IMR-90 (cell line): ENCODE data around the gene CDR2. TPM values are rescaled to one million over a fixed set of nuclear protein-coding genes. Genes with fewer than 3 reads are reported as not detected.

Source experiments
- ATAC-seq: fragments of 200-7000 bp; cut with Tn5 transposase; 2 replicates; pipeline ENCODE4 v1.9.1; 2020; ENCODE audit warnings: low read depth, mild to moderate bottlenecking, moderate library complexity
- BruUV-seq: library from RNA; stranded (reverse); fragments of 400-500 nt; replicated peaks from 2 replicates; lab custom pipeline; 2021; lab: Mats Ljungman, UMichigan
- CTCF ChIA-PET: fragments of 300-600 bp; formaldehyde crosslinking; extraction: SDS; loops from one replicate; lab custom pipeline; 2021; ENCODE audit warnings: antibody characterized with exemption; lab: Yijun Ruan, JAX
- POLR2A ChIA-PET: fragments of 300-600 bp; sonication (Branson Sonifier 250); formaldehyde crosslinking; loops from one replicate; lab custom pipeline; 2022; ENCODE audit warnings: antibody characterized with exemption; ENCODE audit not compliant: unreplicated experiment; lab: Charles Lee
- DNase-seq: peaks from one replicate; pipeline ENCODE4 v3.0.0; 2013
- H2AFZ ChIP-seq: replicated peaks from 2 replicates; pipeline ENCODE3; 2013; ENCODE audit warnings: low read length, mild to moderate bottlenecking; ENCODE audit not compliant: poor library complexity
- H2AK5ac ChIP-seq: 2 replicates; pipeline ENCODE4 v1.6.1; 2013; ENCODE audit warnings: low read depth, low read length, inconsistent platforms
- H2AK9ac ChIP-seq: replicated peaks from 2 replicates; pipeline ENCODE3; 2013; ENCODE audit warnings: mild to moderate bottlenecking, low read depth, low read length, moderate library complexity; ENCODE audit not compliant: poor library complexity
- H2BK120ac ChIP-seq: 2 replicates; pipeline ENCODE4 v1.6.1; 2013; ENCODE audit warnings: low read depth, low read length, inconsistent platforms
- H2BK15ac ChIP-seq: 3 replicates; pipeline ENCODE4 v1.6.1; 2013; ENCODE audit warnings: low read depth, low read length, inconsistent platforms
- H2BK20ac ChIP-seq: 2 replicates; pipeline ENCODE4 v1.6.1; 2013; ENCODE audit warnings: low read depth, mild to moderate bottlenecking, inconsistent platforms, low read length, moderate library complexity
- H2BK5ac ChIP-seq: 2 replicates; pipeline ENCODE4 v1.6.1; 2013; ENCODE audit warnings: mild to moderate bottlenecking, low read depth, low read length, inconsistent platforms; ENCODE audit not compliant: poor library complexity, severe bottlenecking
- H3K14ac ChIP-seq: replicated peaks from 2 replicates; pipeline ENCODE4 v1.6.1; 2013; ENCODE audit warnings: low read depth, low read length, inconsistent platforms
- H3K18ac ChIP-seq: 2 replicates; pipeline ENCODE4 v1.6.1; 2013; ENCODE audit warnings: low read depth, low read length, control low read depth
- H3K23ac ChIP-seq: 2 replicates; pipeline ENCODE4 v1.6.1; 2013; ENCODE audit warnings: low read depth, low read length, inconsistent platforms
- H3K27ac ChIP-seq: 2 replicates; pipeline ENCODE4 v1.5.1; 2013; ENCODE audit warnings: mild to moderate bottlenecking, control low read depth, low read length; ENCODE audit not compliant: insufficient read depth
- H3K27me3 ChIP-seq: 2 replicates; pipeline ENCODE4 v1.6.1; 2013; ENCODE audit warnings: low read length; ENCODE audit not compliant: control insufficient read depth, insufficient read depth
- H3K36me3 ChIP-seq: 2 replicates; pipeline ENCODE4 v1.6.1; 2013; ENCODE audit warnings: low read length, mixed read lengths; ENCODE audit not compliant: control insufficient read depth, insufficient read depth
- H3K4ac ChIP-seq: 2 replicates; pipeline ENCODE4 v1.6.1; 2013; ENCODE audit warnings: low read depth, low read length, inconsistent platforms
- H3K4me1 ChIP-seq: 2 replicates; pipeline ENCODE4 v1.6.1; 2013; ENCODE audit warnings: low read length, mixed read lengths; ENCODE audit not compliant: control insufficient read depth, insufficient read depth
- H3K4me2 ChIP-seq: 2 replicates; pipeline ENCODE4 v1.6.1; 2013; ENCODE audit warnings: low read depth, mild to moderate bottlenecking, control low read depth, low read length, moderate library complexity
- H3K4me3 ChIP-seq: 2 replicates; pipeline ENCODE4 v1.5.1; 2013; ENCODE audit warnings: low read depth, mild to moderate bottlenecking, control low read depth, low read length, moderate library complexity; ENCODE audit not compliant: insufficient read depth
- H3K56ac ChIP-seq: 2 replicates; pipeline ENCODE4 v1.6.1; 2013; ENCODE audit warnings: low read length, inconsistent platforms; ENCODE audit not compliant: insufficient read depth; ENCODE audit errors: extremely low read depth
- H3K79me1 ChIP-seq, 2 experiments: 2 replicates each; pipeline ENCODE4 v1.6.1; 2013; ENCODE audit warnings: low read length in 2 of 2, inconsistent platforms in 1 of 2, low read depth in 1 of 2
- H3K9ac ChIP-seq: 2 replicates; pipeline ENCODE4 v1.6.1; 2013; ENCODE audit warnings: low read depth, low read length, control low read depth
- H3K9me1 ChIP-seq: 2 replicates; pipeline ENCODE4 v1.6.1; 2013; ENCODE audit warnings: low read length, inconsistent platforms; ENCODE audit not compliant: insufficient read depth
- H3K9me3 ChIP-seq: 2 replicates; pipeline ENCODE4 v1.6.1; 2013; ENCODE audit warnings: low read length; ENCODE audit not compliant: control insufficient read depth, insufficient read depth
- H4K20me1 ChIP-seq: 2 replicates; pipeline ENCODE4 v1.6.1; 2013; ENCODE audit warnings: low read length, inconsistent platforms; ENCODE audit not compliant: insufficient read depth
- H4K5ac ChIP-seq: 2 replicates; pipeline ENCODE4 v1.6.1; 2013; ENCODE audit warnings: mild to moderate bottlenecking, low read depth, low read length, control low read depth
- H4K8ac ChIP-seq, 2 experiments: 2 replicates each; pipeline ENCODE4 v1.6.1; 2013; ENCODE audit warnings: low read depth in 2 of 2, low read length in 2 of 2, control low read depth in 1 of 2, inconsistent platforms in 1 of 2
- H4K91ac ChIP-seq: 2 replicates; pipeline ENCODE4 v1.6.1; 2013; ENCODE audit warnings: low read depth, low read length, inconsistent platforms; ENCODE audit not compliant: insufficient read depth
- BHLHE40 ChIP-seq: fragments of 150-350 bp; IDR thresholded peaks from 2 replicates; pipeline ENCODE4 v1.6.1; 2016; ENCODE audit warnings: mild to moderate bottlenecking, low read depth, low read length
- CEBPB ChIP-seq: IDR thresholded peaks from 2 replicates; pipeline ENCODE4 v1.6.1; 2012; ENCODE audit warnings: low read depth, low read length, improper control_type of control experiment
- CHD1 ChIP-seq: IDR thresholded peaks from 2 replicates; pipeline ENCODE4 v1.6.1; 2012; ENCODE audit warnings: low read depth, low read length, improper control_type of control experiment
- ELK1 ChIP-seq: fragments of 150-350 bp; IDR thresholded peaks from 2 replicates; pipeline ENCODE4 v1.6.1; 2016; ENCODE audit warnings: low read depth, mild to moderate bottlenecking, low read length, moderate library complexity, borderline replicate concordance
- FOS ChIP-seq: fragments of 150-350 bp; IDR thresholded peaks from 2 replicates; pipeline ENCODE4 v1.6.1; 2016; ENCODE audit warnings: low read depth, low read length
- MAFK ChIP-seq: IDR thresholded peaks from 2 replicates; pipeline ENCODE4 v1.6.1; 2012; ENCODE audit warnings: low read depth, low read length, improper control_type of control experiment
- MAZ ChIP-seq: IDR thresholded peaks from 2 replicates; pipeline ENCODE4 v1.6.1; 2012; ENCODE audit warnings: low read depth, mild to moderate bottlenecking, low read length, improper control_type of control experiment, moderate library complexity, borderline replicate concordance
- MXI1 ChIP-seq: IDR thresholded peaks from 2 replicates; pipeline ENCODE4 v1.6.1; 2012; ENCODE audit warnings: low read depth, mild to moderate bottlenecking, low read length, moderate library complexity, borderline replicate concordance
- NFE2L2 ChIP-seq: fragments of 150-350 bp; IDR thresholded peaks from 2 replicates; pipeline ENCODE4 v1.6.1; 2016; ENCODE audit warnings: low read depth, mild to moderate bottlenecking, low read length
- POLR2A ChIP-seq: IDR thresholded peaks from 2 replicates; pipeline ENCODE4 v1.6.1; 2012; ENCODE audit warnings: mild to moderate bottlenecking, low read depth, low read length
- RAD21 ChIP-seq: IDR thresholded peaks from 2 replicates; pipeline ENCODE4 v1.6.1; 2012; ENCODE audit warnings: low read length, improper control_type of control experiment
- RCOR1 ChIP-seq: IDR thresholded peaks from 2 replicates; pipeline ENCODE4 v1.6.1; 2012; ENCODE audit warnings: mild to moderate bottlenecking, low read length, improper control_type of control experiment; ENCODE audit not compliant: insufficient replicate concordance
- RFX5 ChIP-seq: IDR thresholded peaks from 2 replicates; pipeline ENCODE4 v1.8.0; 2012; ENCODE audit warnings: low read depth, mild to moderate bottlenecking, low read length, moderate library complexity
- SMC3 ChIP-seq: fragments of 150-350 bp; IDR thresholded peaks from 2 replicates; pipeline ENCODE4 v1.6.1; 2016; ENCODE audit warnings: low read depth, mild to moderate bottlenecking, antibody characterized with exemption, low read length, moderate library complexity
- USF2 ChIP-seq: fragments of 150-350 bp; IDR thresholded peaks from 2 replicates; pipeline ENCODE4 v1.6.1; 2017; ENCODE audit warnings: mild to moderate bottlenecking, antibody characterized with exemption, low read length, low read depth
- WGBS, 2 experiments: methylation state at CpG; one replicate each; pipeline versions ENCODE4 v1.1.5 to v1.1.7; 2013; ENCODE audit warnings: missing lambda C conversion rate in 2 of 2; ENCODE audit not compliant: insufficient read length in 1 of 2; ENCODE audit errors: extremely low coverage in 2 of 2; 5-methylcytosine and 5-hydroxymethylcytosine counted together
- dilution Hi-C: fragments of 300-500 bp; cut with HindIII; formaldehyde crosslinking; loops from one replicate; pipeline ENCODE4 v1.14.3; 2018; ENCODE audit warnings: low sequenced_read_pairs; ENCODE audit not compliant: unreplicated experiment
- in situ Hi-C: fragments of 300-500 bp; cut with MboI; formaldehyde crosslinking; loops from 3 replicates; pipeline ENCODE4 v1.14.3; 2019; ENCODE audit warnings: low sequenced_read_pairs, inconsistent platforms, mixed read lengths
- intact Hi-C: fragments of 100-400 bp; cut with micrococcal nuclease; formaldehyde crosslinking; loops from 2 replicates; pipeline ENCODE4 v1.10.0; 2022
- polyA plus RNA-seq, 3 experiments: library from polyadenylated mRNA; depleted of rRNA; stranded (reverse); fragments of >200 nt; gene quantifications; 2 replicates each; pipeline ENCODE4 v1.2.3, GENCODE V29; 2012; ENCODE audit warnings: low replicate concordance in 1 of 3
- total RNA-seq: library from RNA; depleted of rRNA; stranded (reverse); fragments of >200 nt; gene quantifications from 2 replicates; pipeline ENCODE4 v1.2.3, GENCODE V29; 2012

CDR2 gene
- total and polyA plus RNA-seq, 2 of the 4 experiments (the other 2 are of a cell fraction), result 37.7 to 48.4 TPM

GRCh38 chr16:22297114-22297870 lies 77.1 kb downstream of the CDR2 start, which contains the start of gene POLR3E:
POLR3E (plus strand) TSS chr16:22297409; CDS start chr16:22302969, 5,560 bp downstream.
- no peak within 1 kb of the TSS for H2BK120ac ChIP-seq
- H3K79me1 ChIP-seq, result peaks cover 3 to 40% of the 10 kb centered on the region in 2 experiments; a peak in 2 of 4 replicates
- 0% methylated on average over 42 of the region's 76 CpGs; no CpG with 5 or more reads in 1 of the 2 experiments for WGBS, 2 experiments
- H3K9me3 ChIP-seq, result no peaks in the 10 kb centered on the region
- intact Hi-C loops (loop anchor here (1.0 to 10.0 kb wide), 5 partner anchors 91 to 295 kb away; partner anchors contain the start of genes EEF2K and PDZD9), in situ Hi-C loops (loop anchor here (5.0 to 10.0 kb wide), 2 partner anchors 95 to 292 kb away; partner anchors contain the start of genes MOSMO and PDZD9), dilution Hi-C loops (no loop called here)
- peak within 1 kb of the TSS; percentile 31 for H3K23ac ChIP-seq
- H3K4me2 ChIP-seq, result peak within 1 kb of the TSS; percentile 91
- peak within 1 kb of the TSS; percentile 34; the same call in 1 of the 2 replicates for H4K91ac ChIP-seq
- no TSS peak for BruUV-seq
- peaks cover 3% of the 10 kb centered on the region; the same call in 1 of the 2 replicates for H3K36me3 ChIP-seq
- H4K8ac ChIP-seq, result peak within 1 kb of the TSS in 1 of 2 experiments; percentile 78; a peak in 2 of 4 replicates
- H4K5ac ChIP-seq, result no peak within 1 kb of the TSS
- peak within 1 kb of the TSS; percentile 98 for H2AK9ac ChIP-seq
- peak within 1 kb of the TSS; percentile 82 for H3K4ac ChIP-seq
- H2BK15ac ChIP-seq, result no peak within 1 kb of the TSS
- H3K27ac ChIP-seq, result peak within 1 kb of the TSS; percentile 80
- peak; percentile 95 for DNase-seq
- peak within 1 kb of the TSS; percentile 61 for H3K56ac ChIP-seq
- H2AK5ac ChIP-seq, result peak within 1 kb of the TSS; percentile 44
- ChIA-PET POLR2A (interaction anchor here (0.6 kb wide), 1 partner anchor 11 kb away, joined by 3 read pairs; no protein-coding TSS in a partner anchor), CTCF (interaction anchor here (0.5 to 0.7 kb wide), 4 partner anchors 91 to 1264 kb away, joined by 3 to 5 read pairs (median 4); partner anchors contain the start of gene EEF2K)
- H2BK20ac ChIP-seq, result no peak within 1 kb of the TSS
- ATAC-seq, result peak; percentile 93
- H3K4me1 ChIP-seq, result peaks cover 2% of the 10 kb centered on the region; the same call in 1 of the 2 replicates
- no peak within 1 kb of the TSS for H3K18ac ChIP-seq
- peak within 1 kb of the TSS; percentile 71 for H2BK5ac ChIP-seq
- H3K27me3 ChIP-seq, result no peaks in the 10 kb centered on the region
- peak within 1 kb of the TSS; percentile 94 for H2AFZ ChIP-seq
- H3K9me1 ChIP-seq, result peaks cover 2% of the 10 kb centered on the region; the same call in 1 of the 2 replicates
- H3K4me3 ChIP-seq, result peak within 1 kb of the TSS; percentile 75
- H4K20me1 ChIP-seq, result peaks cover 40% of the 10 kb centered on the region
- peak within 1 kb of the TSS; percentile 72 for H3K9ac ChIP-seq
- peak within 1 kb of the TSS; percentile 30; the same call in 1 of the 2 replicates for H3K14ac ChIP-seq
- peak; percentile 59 for TF ChIP-seq SMC3
- TF ChIP-seq NFE2L2, result peak; percentile 32; the same call in 1 of the 2 replicates
- TF ChIP-seq BHLHE40, result peak; percentile 70
- no peak for TF ChIP-seq MAFK
- no peak for TF ChIP-seq ELK1
- no peak for TF ChIP-seq RFX5
- TF ChIP-seq CHD1, result no peak; the same call in 1 of the 2 replicates
- TF ChIP-seq MAZ, result peak; percentile 91
- no peak for TF ChIP-seq RCOR1
- peak; percentile 64; the same call in 1 of the 2 replicates for TF ChIP-seq POLR2A
- peak; percentile 84 for TF ChIP-seq RAD21
- no peak for TF ChIP-seq CEBPB
- TF ChIP-seq MXI1, result peak; percentile 94
- TF ChIP-seq FOS, result peak; percentile 98
- peak; percentile 90 for TF ChIP-seq USF2
